HG03457 (cell line): Measurements from ENCODE around the gene FN1.

Source experiments
- ATAC-seq: cut with Tn5 transposase; IDR thresholded peaks from one replicate; pipeline ENCODE4 v1.9.1; 2021; ENCODE audit warnings: moderate number of reproducible peaks; ENCODE audit not compliant: unreplicated experiment

Gene FN1

DNA sequence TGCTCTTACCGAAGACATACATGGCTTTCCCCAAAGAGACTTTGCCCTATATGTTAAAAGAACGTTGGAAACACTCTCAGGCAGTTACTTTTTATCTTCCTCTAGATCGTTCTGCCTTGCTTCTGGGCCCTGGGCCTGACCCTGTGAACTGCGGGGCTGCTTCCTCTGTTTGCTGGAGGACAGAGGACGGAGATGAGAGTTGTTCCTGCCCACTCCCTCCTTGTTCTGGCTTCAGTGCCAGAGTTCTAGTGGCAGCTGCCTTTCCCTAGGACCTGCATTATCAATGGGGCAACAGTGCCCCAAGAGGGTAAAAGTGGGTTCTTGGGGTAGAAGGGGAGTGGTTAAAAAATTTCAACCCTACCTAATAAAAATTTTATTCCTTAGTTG is 6.5 kb upstream of the FN1 start:
- ATAC-seq, result no peak

DNA sequence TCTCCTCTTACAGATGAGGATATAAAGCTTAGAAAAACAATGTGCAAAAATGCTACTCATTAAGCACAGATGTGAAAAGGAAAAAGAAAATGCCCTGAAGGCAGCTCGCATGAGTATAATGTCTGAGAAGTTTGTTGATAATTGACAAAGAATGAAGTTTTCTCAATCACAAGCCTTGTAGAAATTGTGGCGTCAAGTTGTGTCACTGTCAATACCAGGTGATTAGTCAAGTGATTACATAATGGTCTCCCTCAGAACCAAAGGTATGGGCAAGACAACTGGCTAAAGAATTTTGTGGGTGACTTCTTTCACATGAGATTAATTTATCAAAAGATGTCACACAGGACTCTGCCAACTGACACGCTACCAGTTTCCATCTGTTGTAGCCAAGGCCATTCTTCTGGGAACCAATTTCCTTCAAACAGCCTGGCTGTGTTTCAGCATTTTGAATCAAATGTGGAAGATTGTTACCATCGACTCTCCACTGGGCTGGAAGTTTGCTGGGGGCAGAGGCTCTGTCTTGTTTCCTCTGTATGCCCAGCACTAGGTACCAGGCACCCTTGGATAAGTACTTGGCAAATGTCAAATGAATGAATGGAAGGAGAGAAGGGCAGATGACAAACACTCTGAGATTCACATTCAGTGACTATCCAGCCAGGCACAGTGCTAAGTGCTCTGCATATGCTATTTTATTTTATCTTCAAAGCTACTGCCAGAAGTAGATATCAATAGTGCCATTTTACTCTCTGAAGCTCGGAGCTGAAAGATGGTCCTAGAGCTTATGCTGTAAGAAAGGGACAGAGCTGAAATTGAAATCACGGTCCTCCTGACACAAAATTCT is 5.9 kb upstream of the FN1 start:
- no peak for ATAC-seq

DNA sequence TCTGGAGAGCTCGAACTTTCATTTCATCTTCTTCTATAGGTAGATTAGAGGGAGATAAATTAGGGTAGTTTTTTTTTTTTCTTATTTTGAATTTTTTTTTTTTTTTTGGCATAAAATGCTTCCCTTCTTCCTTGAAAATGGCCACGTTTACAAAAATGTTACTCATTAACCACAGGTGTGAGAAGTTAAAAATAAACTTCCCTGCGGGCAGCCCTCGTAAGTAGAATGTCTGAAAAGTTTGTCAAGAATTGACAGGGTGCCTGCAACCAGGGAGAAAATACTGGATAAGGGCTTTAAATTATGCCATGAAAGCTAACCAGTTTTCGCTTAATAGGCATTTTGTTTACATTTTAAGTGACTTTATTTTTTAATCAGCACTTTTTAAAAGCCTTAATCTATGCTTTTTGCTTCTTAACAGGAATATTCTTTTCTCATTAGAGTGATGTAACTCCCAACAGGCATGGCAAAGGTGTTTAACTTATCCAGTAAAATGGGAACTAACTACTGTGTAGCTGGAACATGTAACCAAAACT is 4.2 kb upstream of the FN1 start:
- ATAC-seq, result no peak

DNA sequence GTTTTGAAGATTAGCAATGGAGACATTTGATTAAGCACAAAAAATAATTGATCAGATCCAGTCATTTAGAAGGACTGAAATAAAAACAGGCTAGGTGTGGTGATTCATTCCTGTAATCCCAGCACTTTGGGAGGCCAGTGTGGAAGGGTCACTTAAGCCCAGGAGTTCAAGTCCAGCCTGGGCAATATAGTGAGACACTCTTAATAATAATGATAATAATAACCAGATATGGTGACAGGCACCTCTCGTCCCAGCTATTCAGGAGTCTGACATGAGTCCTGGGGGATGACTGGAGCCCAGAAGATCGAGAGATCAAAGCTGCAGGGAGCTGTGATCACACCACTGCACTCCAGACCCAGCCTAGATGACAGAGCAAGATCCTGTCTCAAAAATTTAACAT is 3.5 kb upstream of the FN1 start:
- ATAC-seq, result no peak

DNA sequence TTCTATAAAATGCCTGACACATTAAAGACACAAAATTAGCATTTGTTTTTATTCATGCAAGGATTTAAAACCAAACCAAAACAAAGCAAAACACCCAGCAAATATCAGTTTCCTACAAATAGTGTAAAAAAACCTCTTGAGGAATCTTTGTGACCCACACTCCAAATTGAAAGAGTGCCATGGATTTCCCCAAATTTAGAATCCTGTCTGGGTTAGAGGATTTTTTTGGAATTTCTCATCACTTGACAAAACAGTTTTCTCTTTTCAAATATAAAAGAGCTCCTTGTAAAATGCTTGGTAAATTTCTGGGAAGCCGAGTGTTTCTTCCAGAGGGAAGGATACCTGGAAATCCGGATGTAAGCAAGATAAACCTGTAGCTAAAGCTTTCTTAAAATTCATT is 1.7 kb upstream of the FN1 start:
- no peak for ATAC-seq

DNA sequence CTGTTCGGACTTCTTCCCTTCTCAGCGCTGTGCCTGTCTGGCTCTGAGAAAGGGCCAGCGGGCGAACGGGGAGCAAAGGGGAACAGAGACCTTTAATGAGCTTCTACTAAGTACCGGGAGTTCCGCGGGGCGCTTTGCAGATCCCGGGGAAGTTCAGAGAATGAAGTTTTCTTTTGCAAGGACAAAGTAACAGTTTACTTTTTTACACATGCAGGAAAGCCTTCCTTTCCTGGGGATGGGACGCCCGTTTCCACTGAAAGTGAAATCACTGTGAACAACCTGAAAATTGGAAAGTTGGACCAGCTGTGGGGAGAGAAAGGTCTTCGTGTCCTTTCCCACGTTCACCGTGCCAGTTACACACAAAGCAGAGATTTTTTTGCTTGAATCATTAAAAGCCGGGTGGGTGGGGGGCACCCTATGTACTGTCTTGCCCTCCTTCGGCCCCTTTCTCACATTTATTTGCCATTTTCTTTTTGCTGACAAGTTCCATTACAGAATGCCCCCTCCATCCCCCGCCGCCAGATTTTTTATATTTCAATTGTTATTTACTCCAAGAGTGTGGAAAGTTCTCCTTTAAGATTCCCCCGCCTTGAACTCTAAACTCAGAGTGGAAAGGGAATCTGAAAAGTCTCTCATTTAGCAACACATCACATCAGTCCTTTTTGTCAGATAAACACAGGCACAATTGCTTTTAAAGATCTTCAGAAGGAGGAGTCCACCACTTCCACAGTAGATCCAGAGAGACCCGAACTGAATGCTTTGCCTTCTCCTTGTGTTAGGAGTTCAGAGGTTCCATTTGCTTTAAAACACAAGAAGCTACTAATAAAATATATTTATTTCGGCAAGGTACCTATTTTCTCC is 1.1 kb upstream of the FN1 start:
- no peak for ATAC-seq

DNA sequence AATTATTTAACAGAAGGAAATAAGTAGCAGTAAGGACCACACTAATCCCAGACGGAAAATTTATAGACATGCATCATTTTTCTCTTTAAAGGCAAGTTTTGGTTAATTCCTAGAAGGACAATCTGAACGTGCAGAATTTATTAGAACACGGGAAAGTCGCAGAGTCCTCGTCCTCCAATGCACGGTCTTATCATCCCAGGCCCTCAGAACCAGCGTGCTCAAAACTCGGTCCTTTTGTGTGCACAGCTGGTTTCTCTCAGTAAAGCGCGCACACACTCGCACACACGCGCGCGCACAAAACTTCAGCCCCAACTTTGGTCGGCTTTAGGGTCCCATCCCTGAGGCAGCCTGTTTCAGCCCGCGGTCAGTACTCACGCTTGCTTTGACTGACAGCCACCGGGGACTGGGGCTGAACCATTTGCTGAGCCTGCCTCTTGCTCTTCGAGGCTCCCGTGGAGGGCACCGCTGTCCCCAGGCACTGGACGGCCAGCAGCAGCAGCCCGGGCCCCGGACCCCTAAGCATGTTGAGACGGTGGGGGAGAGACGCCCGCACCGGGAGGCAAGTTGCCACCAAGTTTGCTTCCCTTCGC is 493 bp downstream of the FN1 start:
- ATAC-seq, result peak; percentile 26

DNA sequence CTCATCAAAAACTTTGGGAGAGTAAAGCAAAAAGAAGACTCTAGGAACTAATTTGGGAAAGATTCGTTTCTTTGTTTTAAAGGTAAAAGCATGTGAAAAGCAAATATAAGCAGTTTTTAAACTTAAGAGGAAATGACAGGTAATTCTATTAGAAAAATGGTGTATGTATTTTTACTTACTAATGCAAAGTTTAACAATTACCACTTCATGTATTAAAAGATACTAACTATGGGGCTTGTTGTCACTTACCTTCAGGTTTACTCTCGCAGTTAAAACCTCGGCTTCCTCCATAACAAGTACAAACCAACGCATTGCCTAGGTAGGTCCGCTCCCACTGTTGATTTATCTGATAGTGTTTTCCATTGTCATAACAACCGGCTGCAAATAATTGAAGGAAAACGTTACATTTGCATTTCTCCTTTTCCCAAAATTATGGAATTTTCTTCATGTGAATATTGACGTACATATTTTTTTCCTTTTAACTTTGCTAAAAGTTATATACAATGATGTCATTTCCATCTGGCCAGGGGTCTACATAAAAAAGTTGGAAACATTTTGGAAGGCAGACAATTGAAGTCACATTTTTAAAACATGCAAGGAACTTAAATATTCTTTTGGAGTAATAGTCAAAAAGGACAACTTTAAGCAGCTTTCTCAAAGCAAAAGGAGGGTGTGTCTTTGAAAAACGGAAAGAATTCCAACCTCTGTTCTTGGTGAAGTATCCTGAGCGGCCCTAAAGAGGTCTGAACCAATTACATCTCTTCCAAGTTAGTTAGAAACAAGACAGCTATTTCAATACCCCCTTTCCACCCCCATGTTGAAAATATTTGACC is 1.2 kb downstream of the FN1 start:
- no peak for ATAC-seq

DNA sequence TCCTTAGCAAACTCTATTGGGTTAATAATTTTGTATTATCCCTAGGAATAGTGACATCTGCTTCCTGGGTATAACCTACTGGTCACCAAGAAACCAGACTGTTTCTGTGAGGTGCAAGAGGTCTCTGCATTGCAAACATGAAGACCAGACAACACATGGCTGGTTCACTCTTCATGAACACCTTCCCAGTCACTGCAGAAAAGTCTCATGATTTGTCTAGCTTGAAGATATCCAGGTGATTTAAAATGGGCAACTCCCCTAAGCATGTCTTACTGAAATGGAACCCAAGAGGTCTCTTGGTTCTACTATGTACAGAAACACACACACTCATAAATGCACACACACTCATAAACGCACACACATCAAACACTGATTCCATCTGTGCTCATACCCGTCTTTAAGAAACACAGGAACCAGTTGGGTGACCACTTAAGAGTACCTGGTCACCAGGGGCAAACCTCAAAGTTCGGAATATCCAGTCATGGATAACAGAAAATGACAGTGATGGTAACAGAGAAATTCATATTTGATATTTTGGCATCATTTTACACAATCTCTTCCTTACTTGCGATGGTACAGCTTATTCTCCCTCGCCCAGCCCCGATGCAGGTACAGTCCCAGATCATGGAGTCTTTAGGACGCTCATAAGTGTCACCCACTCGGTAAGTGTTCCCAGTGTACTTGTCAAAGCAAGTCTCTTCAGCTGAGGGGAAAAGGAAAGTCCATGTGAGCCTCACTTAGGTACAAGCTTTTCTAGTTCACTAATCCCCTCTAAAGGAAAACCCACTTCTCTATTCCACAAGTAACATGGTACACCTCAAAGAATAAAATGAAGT is 2.9 kb downstream of the FN1 start:
- no peak for ATAC-seq

DNA sequence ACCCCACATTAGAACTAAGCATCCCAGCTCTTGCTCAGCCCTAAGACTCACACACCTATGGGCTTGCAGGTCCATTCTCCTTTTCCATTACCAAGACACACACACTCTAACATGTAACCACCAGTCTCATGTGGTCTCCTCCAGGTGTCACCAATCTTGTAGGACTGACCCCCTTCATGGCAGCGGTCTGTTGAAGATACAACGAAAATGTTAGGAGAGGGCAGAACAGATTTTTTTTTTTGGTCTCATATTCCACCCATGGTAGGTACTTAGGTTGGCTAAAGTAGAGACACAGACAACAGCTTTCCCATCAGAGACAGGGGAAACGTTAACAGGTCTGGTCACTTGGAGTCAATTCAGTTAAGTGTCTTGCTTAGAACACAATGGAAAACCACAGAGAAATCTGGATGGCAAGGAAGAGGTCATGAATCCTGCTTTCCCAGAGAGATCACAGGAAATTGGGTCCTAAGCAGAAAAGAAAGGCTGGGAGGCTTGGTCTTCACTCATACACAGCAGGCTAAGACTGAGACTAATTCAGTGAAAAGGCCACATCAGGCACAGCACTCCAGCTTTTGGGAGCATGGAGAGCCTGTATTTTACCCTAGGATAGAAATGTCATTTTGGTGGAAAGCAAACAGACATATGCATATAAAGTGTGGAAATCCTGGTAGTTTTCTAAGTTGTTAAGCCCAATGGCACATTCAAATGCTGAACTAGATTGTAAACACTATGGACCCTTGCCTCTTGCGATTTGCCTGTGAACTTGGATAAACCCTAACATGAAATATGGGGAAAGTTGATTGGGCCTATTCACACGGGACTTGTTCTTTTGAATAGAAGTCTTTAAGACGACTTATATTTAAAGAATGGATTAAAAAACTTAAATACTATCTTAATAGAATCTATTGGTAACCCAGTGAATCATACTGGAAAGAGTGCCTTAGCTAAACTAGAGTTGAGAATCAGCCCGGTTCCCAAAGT is 3.8 kb downstream of the FN1 start:
- no peak for ATAC-seq

DNA sequence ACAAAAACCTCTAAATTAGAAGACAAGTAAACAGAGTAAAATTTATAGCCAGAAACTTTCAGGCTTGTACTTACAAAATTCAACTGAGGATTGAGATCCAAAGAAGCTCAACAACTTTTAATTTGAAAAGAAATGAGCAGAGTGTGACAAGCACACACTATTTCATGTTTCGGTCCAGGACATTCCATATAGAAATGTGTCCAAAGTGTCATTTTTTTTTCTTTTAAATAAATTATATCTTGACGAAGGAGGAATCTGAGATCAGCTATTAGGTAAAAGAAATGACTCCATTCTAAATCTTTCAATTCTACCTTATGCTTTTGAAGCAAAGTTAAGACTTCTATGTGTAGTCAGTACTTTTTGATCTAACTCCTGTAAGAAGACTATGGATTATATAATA is 4.6 kb downstream of the FN1 start:
- no peak for ATAC-seq

DNA sequence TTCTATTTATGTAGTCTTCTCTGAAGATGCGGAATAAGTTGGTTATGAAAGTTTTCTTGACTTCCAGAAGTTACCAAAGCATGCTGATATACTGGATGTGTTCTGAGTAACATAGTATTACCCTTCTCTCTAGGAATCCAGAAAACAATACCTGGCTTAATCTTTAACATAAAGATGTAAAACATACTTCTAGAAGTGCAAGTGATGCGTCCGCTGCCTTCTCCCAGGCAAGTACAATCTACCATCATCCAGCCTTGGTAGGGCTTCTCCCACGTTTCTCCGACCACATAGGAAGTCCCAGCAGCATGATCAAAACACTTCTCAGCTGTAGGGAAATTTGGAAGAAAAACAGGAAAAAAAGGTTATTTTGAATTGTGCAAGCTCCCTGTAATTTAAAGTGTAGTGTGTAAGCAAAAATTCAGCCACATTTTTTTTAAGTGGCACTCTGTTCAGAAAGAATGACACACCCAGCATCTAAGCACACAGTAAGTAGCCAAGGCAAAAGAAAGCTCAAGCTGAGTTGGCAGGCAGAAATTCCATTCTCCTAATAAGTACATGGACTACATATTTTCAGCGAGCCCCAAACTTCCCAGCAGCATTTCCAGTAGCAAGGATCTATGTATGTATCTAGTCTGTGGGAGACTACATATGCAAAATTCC is 5.2 kb downstream of the FN1 start:
- ATAC-seq, result no peak

DNA sequence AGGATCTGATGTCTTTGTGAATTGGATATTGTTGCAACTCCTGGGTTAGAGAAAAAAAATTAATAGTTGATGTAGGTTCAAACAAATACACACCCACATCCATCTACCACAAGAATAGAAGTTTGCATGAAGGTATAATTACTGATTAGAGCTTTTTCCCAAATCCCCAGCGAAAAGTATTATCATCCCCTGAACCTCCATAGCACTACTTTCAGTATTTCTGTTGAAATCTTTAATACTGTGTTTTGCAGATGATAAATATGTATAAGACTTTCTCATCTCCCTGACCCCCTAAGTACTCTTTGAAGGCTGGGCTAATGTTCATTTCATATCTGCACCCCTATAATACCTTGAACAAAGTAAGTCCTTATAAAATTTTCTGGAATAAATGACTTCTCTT is 6.4 kb downstream of the FN1 start:
- ATAC-seq, result no peak

DNA sequence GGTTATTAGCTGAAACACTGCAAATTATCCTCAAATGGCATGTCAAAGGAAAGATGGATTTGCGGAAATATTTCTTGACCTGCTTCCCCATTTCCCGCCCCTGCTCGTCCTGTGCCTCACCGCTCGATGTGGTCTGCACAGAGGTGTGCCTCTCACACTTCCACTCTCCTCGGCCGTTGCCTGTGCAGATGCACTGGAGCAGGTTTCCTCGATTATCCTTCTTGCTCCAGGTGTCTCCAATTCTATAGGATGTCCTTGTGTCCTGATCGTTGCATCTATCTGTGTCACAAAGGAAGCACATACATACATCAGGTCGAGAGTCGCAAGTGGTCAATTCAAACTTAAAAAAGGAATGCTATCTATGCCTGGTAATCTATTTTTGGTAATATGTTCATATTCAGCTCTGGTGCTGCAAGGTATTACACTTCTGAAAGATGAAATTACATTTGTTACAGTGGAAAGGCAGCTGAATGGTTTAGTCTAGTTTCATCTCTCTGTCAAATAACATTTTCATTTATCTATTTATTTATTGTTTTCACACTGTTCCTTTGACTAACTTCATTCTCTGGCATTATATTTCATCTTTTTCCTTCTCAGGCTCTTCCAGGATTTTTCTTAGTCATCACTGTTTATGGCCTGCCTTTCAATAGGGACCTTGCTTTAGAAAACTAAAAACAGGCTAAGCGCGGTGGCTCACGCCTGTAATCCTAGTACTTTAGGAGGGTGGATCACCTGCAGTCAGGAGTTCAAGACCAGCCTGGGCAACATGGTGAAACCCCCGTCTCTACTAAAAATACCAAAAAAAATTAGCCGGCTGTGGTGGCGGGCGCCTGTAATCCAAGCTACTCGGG is 7.6 kb downstream of the FN1 start:
- no peak for ATAC-seq

DNA sequence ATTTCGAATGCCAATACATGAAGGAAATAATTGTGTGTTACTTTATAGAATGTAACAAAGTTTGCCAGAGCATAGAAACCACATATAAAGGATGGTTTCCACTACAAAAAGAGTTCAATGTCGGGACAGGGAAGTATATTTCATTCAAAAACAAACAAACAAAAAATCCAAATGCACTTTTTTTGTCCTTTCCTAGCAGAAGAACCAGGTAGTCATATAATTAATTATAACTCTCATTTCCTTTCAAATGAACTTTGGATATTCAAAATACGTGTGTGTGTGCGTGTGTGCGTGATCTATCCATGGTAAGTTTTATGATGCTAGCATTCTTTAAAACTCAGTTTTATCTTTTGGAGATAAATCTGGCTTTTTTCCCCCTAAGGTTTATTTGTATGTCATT is 8.3 kb downstream of the FN1 start:
- ATAC-seq, result no peak

DNA sequence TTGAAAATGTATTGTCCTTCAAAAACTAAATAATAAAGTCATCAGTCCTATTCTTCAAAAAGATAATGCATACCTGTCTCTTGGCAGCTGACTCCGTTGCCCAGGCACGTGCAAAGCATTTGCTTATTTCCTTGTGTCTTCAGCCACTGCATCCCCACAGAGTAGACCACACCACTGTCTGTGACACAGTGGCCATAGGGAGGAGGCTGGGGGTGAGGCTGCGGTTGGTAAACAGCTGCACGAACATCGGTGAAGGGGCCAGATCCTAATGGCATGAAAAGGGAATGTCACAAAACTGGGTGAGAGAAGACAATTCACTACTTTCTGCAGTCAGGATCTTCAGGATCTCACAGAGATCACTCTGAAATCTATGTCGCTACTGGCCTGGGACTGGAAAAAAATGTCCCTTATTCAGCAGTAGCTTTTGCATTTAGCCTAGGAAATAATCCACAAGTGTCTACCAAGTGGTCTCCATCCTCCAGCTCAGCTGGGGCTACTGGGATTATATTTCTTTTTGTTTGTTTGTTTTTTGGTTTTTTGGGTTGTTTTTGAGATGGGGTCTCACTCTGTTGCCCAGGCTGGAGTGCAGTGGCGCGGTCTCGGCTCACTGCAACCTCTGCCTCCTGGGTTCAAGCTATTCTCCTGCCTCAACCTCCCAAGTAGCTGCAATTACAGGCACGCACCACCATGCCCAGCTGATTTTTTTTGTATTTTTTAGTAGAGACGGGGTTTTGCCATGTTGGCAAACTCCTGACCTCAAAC is 10.7 kb downstream of the FN1 start:
- no peak for ATAC-seq
